Placental epithelial cell (primary cell): ENCODE data around the gene COG8. TPM values are rescaled to one million over a fixed set of nuclear protein-coding genes. Genes with fewer than 3 reads are reported as not detected.

Experiments used
- total RNA-seq: library from RNA; depleted of rRNA; stranded (reverse); fragments of >200 nt; gene quantifications from 2 replicates; pipeline ENCODE4 v1.2.3, GENCODE V29; 2012

The COG8 gene
- total RNA-seq: 35.3 and 54.5 TPM in 2 replicates

GRCh38 chr16:69339289-69340094, at the start of gene COG8, which contains the start of gene NIP7:
COG8 (minus strand) TSS chr16:69339564; CDS start chr16:69339552, 12 bp downstream.
NIP7 (plus strand) TSS chr16:69339772; CDS start chr16:69339830, 58 bp downstream.

GRCh38 chr16:69351309-69352027, 12.1 kb upstream of the COG8 start, which contains the start of gene TMED6:
TMED6 (minus strand) TSS chr16:69351786; CDS start chr16:69351753, 33 bp downstream.

GRCh38 chr16:69330286-69331109, 8.9 kb downstream of the COG8 start, which contains the start of gene PDF:
PDF (minus strand) TSS chr16:69330588; CDS start chr16:69330570, 18 bp downstream.

GRCh38 chr16:69310653-69311532, 28.5 kb downstream of the COG8 start, which contains the start of gene VPS4A:
VPS4A (plus strand) TSS chr16:69311350; CDS start chr16:69311512, 162 bp downstream.

Other genes starting within 250 kb of the COG8 start
- 1.2 TPM in 1 of 2 replicates, not detected in the other for gene HAS3, start 233.9 kb downstream of the COG8 start, total RNA-seq
- gene CHTF8, start 207.0 kb downstream of the COG8 start, total RNA-seq: 64.4 and 103 TPM in 2 replicates
- 11.4 and 16.5 TPM in 2 replicates for gene UTP4, start 206.9 kb downstream of the COG8 start, total RNA-seq
- 12.6 and 12.9 TPM in 2 replicates for gene SNTB2, start 152.4 kb downstream of the COG8 start, total RNA-seq
- gene VPS4A, start 28.2 kb downstream of the COG8 start, total RNA-seq: 30.2 and 33.7 TPM in 2 replicates
- gene PDF, start 9.0 kb downstream of the COG8 start, total RNA-seq: 5.9 and 11.3 TPM in 2 replicates
- 14.5 and 17.9 TPM in 2 replicates for gene NIP7, start 208 bp upstream of the COG8 start, total RNA-seq
- 1.2 TPM in 1 of 2 replicates, not detected in the other for gene TMED6, start 12.2 kb upstream of the COG8 start, total RNA-seq
- 8.2 and 12.6 TPM in 2 replicates for gene TERF2, start 46.4 kb upstream of the COG8 start, total RNA-seq
- 46.7 and 49.1 TPM in 2 replicates for gene CYB5B, start 85.1 kb upstream of the COG8 start, total RNA-seq
- 24.7 and 31.8 TPM in 2 replicates for gene NFAT5, start 226.4 kb upstream of the COG8 start, total RNA-seq